ENCODE data around the gene SKIC2. TPM values are rescaled to one million over a fixed set of nuclear protein-coding genes. Genes with fewer than 3 reads are reported as not detected.

The SKIC2 gene
- total and polyA plus RNA-seq, 2 donors (not counting 3 experiments of a cell fraction or from before 2014, with no cell fraction given) = 52.8 to 76.7 TPM

DNA sequence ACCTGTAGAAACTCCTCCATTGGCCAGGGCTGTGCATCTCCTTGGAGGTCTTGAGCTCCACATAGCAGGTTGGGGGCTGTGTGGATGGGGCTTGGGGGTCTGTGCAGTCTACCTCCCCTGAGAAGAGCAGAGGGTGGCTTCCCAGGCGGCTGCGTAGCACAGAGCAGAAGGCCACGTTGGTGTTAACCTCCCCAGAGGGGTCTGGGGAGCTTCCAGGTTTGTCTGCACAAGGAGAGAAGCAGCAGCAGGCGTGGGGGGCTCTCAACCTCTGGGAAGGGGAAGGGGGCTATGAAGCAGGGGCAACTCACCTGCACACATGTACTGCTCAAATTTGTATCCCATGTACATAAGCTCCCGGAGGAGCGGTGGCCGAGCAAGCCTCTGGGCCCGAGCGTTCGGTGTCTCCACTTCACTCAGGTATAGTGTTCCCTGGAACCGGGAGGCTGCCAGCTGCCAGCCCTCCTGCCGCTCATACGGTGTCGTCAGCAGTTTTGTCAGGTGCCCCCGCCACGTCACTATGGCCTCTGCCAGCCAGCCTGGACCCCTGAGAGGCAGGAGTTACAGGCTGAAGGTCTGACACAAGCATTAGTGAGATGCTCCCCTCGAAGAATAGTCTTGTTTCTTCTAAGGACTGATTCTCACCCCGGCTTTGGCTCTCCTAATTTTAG is 11.8 kb downstream of the SKIC2 start:
- DNase-seq (ENCODE audit: low read depth, low spot score) (no peak), FAIRE-seq (no peak)
- Histone ChIP-seq H3K4me3 (replicated peaks in 1 of 3; ENCODE audit: insufficient read depth in 1 of 3, low read depth in 1 of 3, low read length in 3 of 3) (peak overlapping the region in 2 of 3 experiments; percentile 63 to 73), H3K4me1 (ENCODE audit: control insufficient read depth, extremely low read depth, insufficient read depth, low read length) (peaks cover 17% of the 10 kb centered on the region), H3K36me3 (ENCODE audit: control insufficient read depth in 2 of 2, extremely low read depth in 1 of 2, insufficient read depth in 2 of 2, low read length in 2 of 2) (peaks cover 5 to 33% of the 10 kb centered on the region in 2 experiments), H3K79me2 (ENCODE audit: control insufficient read depth, insufficient read depth, low read length) (peaks cover 29% of the 10 kb centered on the region), H2AFZ (ENCODE audit: low read depth, low read length) (no peak overlapping the region), H3K9ac (replicated peaks; ENCODE audit: extremely low read depth, insufficient read depth, low read length) (peak overlapping the region; percentile 82), H3K9me3 (replicated peaks; ENCODE audit: control insufficient read depth, insufficient read depth, low read length) (no peaks in the 10 kb centered on the region), H3K27ac (ENCODE audit: insufficient read depth, low read depth, low read length) (peak overlapping the region; percentile 79), H4K20me1 (replicated peaks; ENCODE audit: control insufficient read depth, extremely low read depth, insufficient read depth, low read length) (no peaks in the 10 kb centered on the region), H3K4me2 (ENCODE audit: insufficient read depth, low read length) (peak overlapping the region; percentile 91), H3K27me3 (ENCODE audit: control insufficient read depth in 2 of 2, insufficient read depth in 2 of 2, low read length in 2 of 2) (no peaks in the 10 kb centered on the region), H3K9me1 (replicated peaks; ENCODE audit: control insufficient read depth, extremely low read depth, insufficient read depth, low read length) (no peaks in the 10 kb centered on the region)
- ChIA-PET CTCF (no interaction called here), POLR2A (no interaction called here)
- BruUV-seq (replicated peaks) = no TSS peak
- TF ChIP-seq, protein P1, sequence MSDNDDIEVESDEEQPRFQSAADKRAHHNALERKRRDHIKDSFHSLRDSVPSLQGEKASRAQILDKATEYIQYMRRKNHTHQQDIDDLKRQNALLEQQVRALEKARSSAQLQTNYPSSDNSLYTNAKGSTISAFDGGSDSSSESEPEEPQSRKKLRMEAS (IDR thresholded peaks at IDR 0.05; ENCODE audit: insufficient read depth, insufficient read length) = no peak
- no peak for TF ChIP-seq POLR2A (IDR thresholded peaks at IDR 0.05; ENCODE audit: low read depth, low read length)
- TF ChIP-seq EZH2 (IDR thresholded peaks at IDR 0.05; ENCODE audit: borderline replicate concordance, low read depth, low read length, severe bottlenecking) = no peak
- no peak for TF ChIP-seq FOS (IDR thresholded peaks at IDR 0.05; ENCODE audit: borderline replicate concordance, insufficient read depth, low read length)
- TF ChIP-seq POLR2AphosphoS5 (IDR thresholded peaks at IDR 0.05; ENCODE audit: insufficient read depth, low read depth, low read length) = no peak
- TF ChIP-seq, protein P2, sequence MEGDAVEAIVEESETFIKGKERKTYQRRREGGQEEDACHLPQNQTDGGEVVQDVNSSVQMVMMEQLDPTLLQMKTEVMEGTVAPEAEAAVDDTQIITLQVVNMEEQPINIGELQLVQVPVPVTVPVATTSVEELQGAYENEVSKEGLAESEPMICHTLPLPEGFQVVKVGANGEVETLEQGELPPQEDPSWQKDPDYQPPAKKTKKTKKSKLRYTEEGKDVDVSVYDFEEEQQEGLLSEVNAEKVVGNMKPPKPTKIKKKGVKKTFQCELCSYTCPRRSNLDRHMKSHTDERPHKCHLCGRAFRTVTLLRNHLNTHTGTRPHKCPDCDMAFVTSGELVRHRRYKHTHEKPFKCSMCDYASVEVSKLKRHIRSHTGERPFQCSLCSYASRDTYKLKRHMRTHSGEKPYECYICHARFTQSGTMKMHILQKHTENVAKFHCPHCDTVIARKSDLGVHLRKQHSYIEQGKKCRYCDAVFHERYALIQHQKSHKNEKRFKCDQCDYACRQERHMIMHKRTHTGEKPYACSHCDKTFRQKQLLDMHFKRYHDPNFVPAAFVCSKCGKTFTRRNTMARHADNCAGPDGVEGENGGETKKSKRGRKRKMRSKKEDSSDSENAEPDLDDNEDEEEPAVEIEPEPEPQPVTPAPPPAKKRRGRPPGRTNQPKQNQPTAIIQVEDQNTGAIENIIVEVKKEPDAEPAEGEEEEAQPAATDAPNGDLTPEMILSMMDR (IDR thresholded peaks at IDR 0.05; ENCODE audit: extremely low read depth in 1 of 2, insufficient read depth in 1 of 2, low read depth in 1 of 2, low read length in 2 of 2) = no peak
- TF ChIP-seq MYC (IDR thresholded peaks at IDR 0.05; ENCODE audit: low read depth, low read length) = no peak
- TF ChIP-seq JUN (IDR thresholded peaks at IDR 0.05; ENCODE audit: borderline replicate concordance, insufficient read depth, insufficient read length, low read depth) = no peak
- TF ChIP-seq GATA2 (IDR thresholded peaks at IDR 0.05; ENCODE audit: insufficient read depth, insufficient read length, low read depth, low read length) = no peak
- dilution Hi-C loops (cut with MboI; ENCODE audit: extremely low pct_ligation_motif_present, low sequenced_read_pairs) (no loop called here), intact Hi-C loops (cut with micrococcal nuclease) (no loop called here)
